HepG2 (cell line): ENCODE data around the gene CCDC116. TPM values are rescaled to one million over a fixed set of nuclear protein-coding genes. Genes with fewer than 3 reads are reported as not detected.

Experiments used
- ATAC-seq: fragments of 200-7000 bp; cut with Tn5 transposase; 3 replicates; pipeline ENCODE4 v1.9.1; 2020; ENCODE audit warnings: mild to moderate bottlenecking, moderate library complexity
- BruUV-seq: library from RNA; stranded (reverse); fragments of 400-500 nt; replicated peaks from 2 replicates; lab custom pipeline; 2021; lab: Mats Ljungman, UMichigan
- CTCF ChIA-PET: fragments of 300-600 bp; formaldehyde crosslinking; extraction: SDS; loops from one replicate; lab custom pipeline; 2021; ENCODE audit warnings: low total read pairs, inconsistent platforms, low intra/inter-chr PET ratio; lab: Yijun Ruan, JAX
- POLR2A ChIA-PET: fragments of 350-600 bp; sonication (Branson Sonifier 250); formaldehyde crosslinking; loops from one replicate; lab custom pipeline; 2020; ENCODE audit warnings: antibody characterized with exemption, inconsistent platforms; lab: Yijun Ruan, JAX
- DNase-seq: peaks from one replicate; pipeline ENCODE4 v3.0.0-alpha.2; 2015; ENCODE audit warnings: low spot score
- FAIRE-seq: peaks from 3 replicates; lab custom pipeline; 2011; peaks lifted over from hg19 to GRCh38; lab: Jason Lieb, UNC
- H2AFZ ChIP-seq: one replicate; pipeline ENCODE4 v1.6.1; 2011; ENCODE audit warnings: low read length, inconsistent platforms
- H3K27ac ChIP-seq: fragments of 300-600 bp; 3 replicates; pipeline ENCODE4 v1.8.0; 2011; ENCODE audit warnings: mixed run types, mild to moderate bottlenecking, mixed read lengths, low read length, inconsistent platforms; ENCODE audit not compliant: insufficient read depth; ENCODE audit errors: extremely low read length
- H3K27me3 ChIP-seq, 2 experiments: fragments of 200-600 bp in 1 of 2; 2 replicates in 1 of 2; 3 replicates in 1 of 2; pipeline versions ENCODE4 v1.6.0 to v1.8.0; 2011; ENCODE audit warnings: low read length in 2 of 2, mild to moderate bottlenecking in 2 of 2, moderate library complexity in 2 of 2, inconsistent platforms in 1 of 2; ENCODE audit not compliant: insufficient read depth in 2 of 2, control insufficient read depth in 1 of 2
- H3K36me3 ChIP-seq, 2 experiments: fragments of 200-600 bp in 1 of 2; replicated peaks in 1 of 2; 2 replicates in 1 of 2; 3 replicates in 1 of 2; pipeline versions ENCODE4 v1.5.1 to v1.8.0; 2011; ENCODE audit warnings: low read length in 2 of 2, inconsistent platforms in 1 of 2; ENCODE audit not compliant: insufficient read depth in 2 of 2, control insufficient read depth in 1 of 2
- H3K4me1 ChIP-seq: 2 replicates; pipeline ENCODE4 v1.5.1; 2012; ENCODE audit warnings: low read length, inconsistent platforms; ENCODE audit not compliant: insufficient read depth
- H3K4me2 ChIP-seq: 2 replicates; pipeline ENCODE4 v1.6.0; 2011; ENCODE audit warnings: low read depth, low read length, inconsistent platforms
- H3K4me3 ChIP-seq, 3 experiments: fragments of 200-600 bp in 1 of 3; sonication (generic), shearing (Covaris generic) in 1 of 3; replicated peaks in 1 of 3; 2 replicates each; pipeline ENCODE4 v1.5.1; 2011 to 2016; ENCODE audit warnings: low read length in 3 of 3, inconsistent platforms in 2 of 3, low read depth in 2 of 3, mild to moderate bottlenecking in 2 of 3, control low read depth in 1 of 3, mixed read lengths in 1 of 3; ENCODE audit not compliant: insufficient read depth in 1 of 3
- H3K79me2 ChIP-seq: one replicate; pipeline ENCODE4 v1.6.1; 2011; ENCODE audit warnings: low read length, inconsistent platforms; ENCODE audit not compliant: insufficient read depth
- H3K9ac ChIP-seq: 2 replicates; pipeline ENCODE4 v1.6.0; 2011; ENCODE audit warnings: mild to moderate bottlenecking, low read depth, low read length, inconsistent platforms; ENCODE audit not compliant: insufficient read depth
- H3K9me3 ChIP-seq: 2 replicates; pipeline ENCODE4 v1.5.1; 2012; ENCODE audit warnings: mild to moderate bottlenecking, low read length
- H4K20me1 ChIP-seq: 2 replicates; pipeline ENCODE4 v1.6.0; 2011; ENCODE audit warnings: inconsistent platforms, mild to moderate bottlenecking, low read length, moderate library complexity; ENCODE audit not compliant: insufficient read depth
- AGO2 ChIP-seq: fragments of 200-400 bp; formaldehyde crosslinking; optimal IDR thresholded peaks from 2 replicates; pipeline ENCODE3; 2017; ENCODE audit warnings: mild to moderate bottlenecking, low read depth, low read length, moderate library complexity
- ARID5B ChIP-seq: IDR thresholded peaks from 2 replicates; pipeline ENCODE4 v1.4.0; 2020; ENCODE audit warnings: mild to moderate bottlenecking, missing genetic modification reagents
- ERF ChIP-seq: IDR thresholded peaks from 2 replicates; pipeline ENCODE4 v1.6.1; 2018; ENCODE audit warnings: missing biosample characterization, missing genetic modification reagents
- FOSL2 ChIP-seq: sonication (generic); formaldehyde crosslinking; IDR thresholded peaks from 2 replicates; pipeline ENCODE4 v1.4.0; 2020; ENCODE audit warnings: missing genetic modification reagents
- HIVEP1 ChIP-seq: sonication (generic); formaldehyde crosslinking; IDR thresholded peaks from 2 replicates; pipeline ENCODE4 v1.4.0; 2020; ENCODE audit warnings: mild to moderate bottlenecking, missing genetic modification reagents
- HNF4G ChIP-seq, 2 experiments: sonication (generic) in 1 of 2; formaldehyde crosslinking in 1 of 2; IDR thresholded peaks; 2 replicates each; pipeline versions ENCODE4 v1.4.0 to v1.6.1; 2011 to 2020; ENCODE audit warnings: borderline replicate concordance in 2 of 2, low read depth in 2 of 2, mild to moderate bottlenecking in 2 of 2, low read length in 1 of 2, missing genetic modification reagents in 1 of 2, moderate library complexity in 1 of 2
- IRF9 ChIP-seq: sonication (generic); formaldehyde crosslinking; IDR thresholded peaks from 2 replicates; pipeline ENCODE4 v1.8.0; 2022; ENCODE audit warnings: missing genetic modification reagents, mild to moderate bottlenecking, borderline replicate concordance
- MAFK ChIP-seq, 2 experiments: IDR thresholded peaks in 1 of 2; conservative IDR thresholded peaks in 1 of 2; 2 replicates each; pipeline ENCODE4 v1.6.1; 2011; ENCODE audit warnings: improper control_type of control experiment in 2 of 2, low read length in 2 of 2
- NFATC3 ChIP-seq: sonication (generic); formaldehyde crosslinking; IDR thresholded peaks from 2 replicates; pipeline ENCODE4 v1.5.1; 2020; ENCODE audit warnings: mild to moderate bottlenecking, missing genetic modification reagents
- SALL1 ChIP-seq: sonication (generic); formaldehyde crosslinking; IDR thresholded peaks from 2 replicates; pipeline ENCODE4 v1.8.0; 2022; ENCODE audit warnings: mild to moderate bottlenecking, missing genetic modification reagents
- TP53 ChIP-seq: sonication (generic); formaldehyde crosslinking; conservative IDR thresholded peaks from 2 replicates; pipeline ENCODE4 v1.4.0; 2020; ENCODE audit warnings: missing genetic modification reagents
- YEATS4 ChIP-seq: sonication (generic); formaldehyde crosslinking; IDR thresholded peaks from 2 replicates; pipeline ENCODE4 v1.4.0; 2020; ENCODE audit warnings: missing genetic modification reagents, borderline replicate concordance
- ZNF10 ChIP-seq: sonication (generic); formaldehyde crosslinking; IDR thresholded peaks from 2 replicates; pipeline ENCODE4 v1.4.0; 2020; ENCODE audit warnings: mild to moderate bottlenecking, low read depth, missing genetic modification reagents, borderline replicate concordance
- ZNF501 ChIP-seq: sonication (generic); formaldehyde crosslinking; IDR thresholded peaks from 2 replicates; pipeline ENCODE4 v1.5.1; 2020; ENCODE audit warnings: mild to moderate bottlenecking, moderate library complexity, missing genetic modification reagents
- ZNF530 ChIP-seq: sonication (generic); formaldehyde crosslinking; IDR thresholded peaks from 2 replicates; pipeline ENCODE4 v1.5.0; 2020; ENCODE audit warnings: low read depth, mild to moderate bottlenecking, missing genetic modification reagents
- WGBS: methylation state at CpG from one replicate; pipeline ENCODE4 v1.1.6; 2017; ENCODE audit warnings: low lambda C conversion rate; 5-methylcytosine and 5-hydroxymethylcytosine counted together
- in situ Hi-C: cut with HindIII; loops from 2 replicates; pipeline ENCODE4 v1.10.0; 2017; ENCODE audit warnings: low pct_unique_long_range_greater_than_20kb; ENCODE audit not compliant: extremely low pct_ligation_motif_present
- intact Hi-C: fragments of 100-400 bp; cut with micrococcal nuclease; formaldehyde crosslinking; loops from one replicate; pipeline ENCODE4 v1.10.0; 2022; ENCODE audit not compliant: unreplicated experiment
- polyA plus RNA-seq, 8 experiments: library from polyadenylated mRNA; depleted of rRNA in 3 of 8; stranded (reverse) in 7 of 8; unstranded in 1 of 8; fragments of >200 nt; fragmentation: Illumina TruSeq in 4 of 8; extraction: Trizol in 4 of 8; gene quantifications; 2 replicates each; pipeline versions ENCODE4 v1.2.1 to v1.2.3, GENCODE V29; 2011 to 2016; ENCODE audit warnings: low read depth in 4 of 8, missing spikeins in 1 of 8, mixed read lengths in 1 of 8; ENCODE audit not compliant: insufficient read depth in 1 of 8
- total RNA-seq, 5 experiments: library from RNA; depleted of rRNA; stranded (reverse); fragments of >200 nt; fragmentation: Illumina TruSeq; extraction: Trizol; gene quantifications; 2 replicates each; pipeline ENCODE4 v1.2.3, GENCODE V29; 2016; ENCODE audit warnings: low read depth in 1 of 5

The CCDC116 gene
- total and polyA plus RNA-seq, 2 of the 13 experiments (the other 11 are each of a cell fraction or from before 2014, with no cell fraction given) = 0.15 to 0.33 TPM

GRCh38 chr22:21624880-21625791, 7.4 kb upstream of the CCDC116 start:
- in situ Hi-C loops = no loop called here
- H3K4me1 ChIP-seq = peaks cover 16% of the 10 kb centered on the region
- ATAC-seq = no peak
- ChIA-PET POLR2A (interaction anchor here (1.0 to 2.3 kb wide), 2 partner anchors 17 to 18 kb away, joined by 3 to 12 read pairs; partner anchors contain the start of gene SDF2L1), CTCF (interaction anchor here (2.4 kb wide), 1 partner anchor 17 kb away, joined by 11 read pairs; the partner anchor contains the start of gene SDF2L1)
- H3K27ac ChIP-seq = no peak overlapping the region
- no peak overlapping the region for H3K9ac ChIP-seq
- no peak overlapping the region for H3K4me2 ChIP-seq
- no TSS peak for BruUV-seq
- no peak for FAIRE-seq
- peaks cover 23% of the 10 kb centered on the region for H3K79me2 ChIP-seq
- intact Hi-C loops = loop anchor here (2.0 kb wide), 1 partner anchor 18 kb away; the partner anchor contains the start of gene SDF2L1
- no peak overlapping the region for H2AFZ ChIP-seq
- H3K4me3 ChIP-seq = no peak overlapping the region
- H3K36me3 ChIP-seq = peaks cover 2 to 49% of the 10 kb centered on the region in 2 experiments; a peak in 4 of 5 replicates
- 92% methylated on average over 6 of the region's 12 CpGs for WGBS
- peaks cover 19% of the 10 kb centered on the region for H4K20me1 ChIP-seq
- DNase-seq = no peak
- no peaks in the 10 kb centered on the region for H3K27me3 ChIP-seq
- no peaks in the 10 kb centered on the region for H3K9me3 ChIP-seq
- TF ChIP-seq MAFK (conservative IDR thresholded peaks at IDR 0.05 in 1 of 2, IDR thresholded peaks at IDR 0.05 in 1 of 2; ENCODE audit: low read length in 2 of 2) (peak in 1 of 2 experiments; percentile 8; a peak in 1 of 4 replicates), ERF (CRISPR knock-in tag) (no peak), ZNF530 (CRISPR knock-in tag) (no peak), YEATS4 (CRISPR knock-in tag) (no peak), TP53 (CRISPR knock-in tag) (no peak), AGO2 (peak; percentile 79), ZNF10 (CRISPR knock-in tag) (no peak), HNF4G (IDR thresholded peaks at IDR 0.05; ENCODE audit: borderline replicate concordance, low read depth, low read length) (no peak), HNF4G (CRISPR knock-in tag; IDR thresholded peaks at IDR 0.05; ENCODE audit: borderline replicate concordance, low read depth) (no peak), ZNF501 (CRISPR knock-in tag) (no peak), SALL1 (CRISPR knock-in tag) (no peak), HIVEP1 (CRISPR knock-in tag) (no peak), NFATC3 (CRISPR knock-in tag) (no peak), ARID5B (CRISPR knock-in tag) (no peak), FOSL2 (CRISPR knock-in tag) (no peak), IRF9 (CRISPR knock-in tag) (no peak)
